Mammary epithelial cell (primary cell): ENCODE measurements around the gene TRIM4.

Experiments used
- CTCF ChIP-seq, 2 donors: IDR thresholded peaks in 1 of 2; conservative IDR thresholded peaks in 1 of 2; 2 replicates each; pipeline ENCODE4 v1.5.1; 2011 to 2012; ENCODE audit warnings: inconsistent platforms in 2 of 2, low read length in 2 of 2, mild to moderate bottlenecking in 2 of 2, control low read depth in 1 of 2, low read depth in 1 of 2; ENCODE audit not compliant: insufficient read depth in 1 of 2; ENCODE audit errors: extremely low read depth in 1 of 2
- EZH2 ChIP-seq: IDR thresholded peaks from 2 replicates; pipeline ENCODE4 v1.6.1; 2012; ENCODE audit warnings: low read length, inconsistent platforms, borderline replicate concordance

- TF ChIP-seq CTCF (conservative IDR thresholded peaks at IDR 0.05 in 1 of 2, IDR thresholded peaks at IDR 0.05 in 1 of 2; ENCODE audit: extremely low read depth in 1 of 2, insufficient read depth in 1 of 2, low read depth in 1 of 2, low read length in 2 of 2) (no peak), EZH2 (no peak)
Observed at GRCh38 chr7:99899830-99900519, 19.4 kb downstream of the TRIM4 start.
